GM10266 (cell line): ENCODE data around the gene TIAM2.

ENCODE experiments used
- DNase-seq: peaks from one replicate; pipeline ENCODE4 v3.0.0; 2012; ENCODE audit errors: extremely low spot score
- CTCF ChIP-seq: IDR thresholded peaks from 2 replicates; pipeline ENCODE4 v1.5.1; 2012; ENCODE audit warnings: mild to moderate bottlenecking, low read depth; ENCODE audit not compliant: control insufficient read depth, insufficient read depth; ENCODE audit errors: missing control alignments

The TIAM2 gene

GRCh38 chr6:155248008-155249001 lies 253.2 kb downstream of the TIAM2 start:
- TF ChIP-seq CTCF: peak; percentile 50
- peak; percentile 79 for DNase-seq

- DNase-seq: no peak
- no peak for TF ChIP-seq CTCF
Measured at GRCh38 chr6:155250701-155251381, 255.7 kb downstream of the TIAM2 start.

- no peak for DNase-seq
- TF ChIP-seq CTCF: no peak
Measured at GRCh38 chr6:155252581-155252980, 257.5 kb downstream of the TIAM2 start.

- TF ChIP-seq CTCF: no peak
Measured at GRCh38 chr6:155253337-155253736, 258.2 kb downstream of the TIAM2 start.

GRCh38 chr6:155254139-155254538 lies 259.0 kb downstream of the TIAM2 start:
- no peak for TF ChIP-seq CTCF
- no peak for DNase-seq

More at GRCh38 chr6:155253337-155253736, 258.2 kb downstream of the TIAM2 start:
- no peak for DNase-seq

GRCh38 chr6:155256122-155256795 lies 261.1 kb downstream of the TIAM2 start:
- TF ChIP-seq CTCF: no peak
- DNase-seq: no peak

GRCh38 chr6:155257796-155258195 lies 262.7 kb downstream of the TIAM2 start:
- DNase-seq: no peak
- no peak for TF ChIP-seq CTCF
